Measurements from ENCODE around the gene IP6K2.

IP6K2 gene

DNA sequence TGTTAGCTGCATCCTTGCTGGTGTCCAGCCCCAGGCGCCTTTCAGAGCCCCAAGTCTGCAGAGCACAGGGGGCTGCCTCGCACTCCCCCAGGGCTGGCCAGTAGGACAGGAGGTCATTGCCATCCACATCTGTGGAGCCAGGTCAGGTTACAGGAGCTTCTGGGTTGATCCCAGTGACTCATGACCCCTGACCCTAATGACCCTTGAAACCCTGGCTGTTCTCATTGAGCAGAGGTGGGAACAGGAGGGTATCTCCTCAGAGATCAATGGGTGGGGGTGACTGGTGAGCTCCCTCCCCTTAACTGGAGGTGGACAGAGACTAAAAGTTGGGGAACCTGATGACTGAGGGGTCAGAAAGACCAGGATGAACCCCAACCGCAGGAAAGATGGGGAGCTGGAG, 75.6 kb downstream of the IP6K2 start:
- DNase-seq (ENCODE audit: low read depth) = no peak
- H3K4me3 ChIP-seq (ENCODE audit: control insufficient read depth, low read depth, low read length) = no peak overlapping the region
- TF ChIP-seq, protein P1, sequence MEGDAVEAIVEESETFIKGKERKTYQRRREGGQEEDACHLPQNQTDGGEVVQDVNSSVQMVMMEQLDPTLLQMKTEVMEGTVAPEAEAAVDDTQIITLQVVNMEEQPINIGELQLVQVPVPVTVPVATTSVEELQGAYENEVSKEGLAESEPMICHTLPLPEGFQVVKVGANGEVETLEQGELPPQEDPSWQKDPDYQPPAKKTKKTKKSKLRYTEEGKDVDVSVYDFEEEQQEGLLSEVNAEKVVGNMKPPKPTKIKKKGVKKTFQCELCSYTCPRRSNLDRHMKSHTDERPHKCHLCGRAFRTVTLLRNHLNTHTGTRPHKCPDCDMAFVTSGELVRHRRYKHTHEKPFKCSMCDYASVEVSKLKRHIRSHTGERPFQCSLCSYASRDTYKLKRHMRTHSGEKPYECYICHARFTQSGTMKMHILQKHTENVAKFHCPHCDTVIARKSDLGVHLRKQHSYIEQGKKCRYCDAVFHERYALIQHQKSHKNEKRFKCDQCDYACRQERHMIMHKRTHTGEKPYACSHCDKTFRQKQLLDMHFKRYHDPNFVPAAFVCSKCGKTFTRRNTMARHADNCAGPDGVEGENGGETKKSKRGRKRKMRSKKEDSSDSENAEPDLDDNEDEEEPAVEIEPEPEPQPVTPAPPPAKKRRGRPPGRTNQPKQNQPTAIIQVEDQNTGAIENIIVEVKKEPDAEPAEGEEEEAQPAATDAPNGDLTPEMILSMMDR (conservative IDR thresholded peaks at IDR 0.05; ENCODE audit: control insufficient read depth, insufficient read depth, low read depth, low read length) = no peak

DNA sequence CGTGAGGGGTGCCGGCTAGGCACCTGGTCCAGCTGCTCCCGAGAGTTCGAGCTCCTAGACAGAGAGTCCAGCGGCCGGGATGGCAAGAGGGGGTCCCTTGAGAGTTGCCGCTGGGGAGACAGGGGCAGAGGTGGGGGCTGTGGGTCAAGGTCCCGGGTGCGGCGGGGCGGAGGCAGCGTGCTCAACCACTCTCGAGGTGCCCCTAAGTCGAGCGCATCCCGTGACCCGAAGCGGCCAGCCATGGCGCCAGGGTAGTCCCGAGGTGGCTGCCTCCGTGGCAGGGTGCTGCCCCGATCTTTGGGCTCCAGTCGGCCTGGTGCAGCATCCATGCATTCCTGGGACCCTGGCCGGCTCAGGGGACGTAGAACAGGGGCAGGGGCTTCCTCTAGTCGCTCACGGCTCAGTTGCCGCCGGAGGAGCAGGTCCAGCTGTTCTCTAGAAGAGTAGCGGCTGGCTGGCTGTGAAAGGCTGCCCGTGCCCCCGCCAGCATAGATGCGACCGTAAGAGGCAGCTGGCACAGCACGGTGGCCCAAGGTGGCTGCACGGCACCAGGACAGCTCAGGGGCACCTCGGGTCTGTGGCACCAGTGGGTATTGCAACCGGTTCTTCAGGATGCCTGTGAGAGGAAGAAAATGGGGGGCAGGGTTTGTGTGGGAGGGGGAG, 76.9 kb downstream of the IP6K2 start:
- DNase-seq (ENCODE audit: low read depth) = no peak
- TF ChIP-seq, protein P1 (conservative IDR thresholded peaks at IDR 0.05; ENCODE audit: control insufficient read depth, insufficient read depth, low read depth, low read length) = no peak
- H3K4me3 ChIP-seq (ENCODE audit: control insufficient read depth, low read depth, low read length) = no peak overlapping the region
